GF-D8 (cell line): ENCODE results near the gene APBB2.

Experiments used
- DNase-seq: peaks from one replicate; lab custom pipeline; 2025; lab: John Stamatoyannopoulos, UW

APBB2 gene

DNA sequence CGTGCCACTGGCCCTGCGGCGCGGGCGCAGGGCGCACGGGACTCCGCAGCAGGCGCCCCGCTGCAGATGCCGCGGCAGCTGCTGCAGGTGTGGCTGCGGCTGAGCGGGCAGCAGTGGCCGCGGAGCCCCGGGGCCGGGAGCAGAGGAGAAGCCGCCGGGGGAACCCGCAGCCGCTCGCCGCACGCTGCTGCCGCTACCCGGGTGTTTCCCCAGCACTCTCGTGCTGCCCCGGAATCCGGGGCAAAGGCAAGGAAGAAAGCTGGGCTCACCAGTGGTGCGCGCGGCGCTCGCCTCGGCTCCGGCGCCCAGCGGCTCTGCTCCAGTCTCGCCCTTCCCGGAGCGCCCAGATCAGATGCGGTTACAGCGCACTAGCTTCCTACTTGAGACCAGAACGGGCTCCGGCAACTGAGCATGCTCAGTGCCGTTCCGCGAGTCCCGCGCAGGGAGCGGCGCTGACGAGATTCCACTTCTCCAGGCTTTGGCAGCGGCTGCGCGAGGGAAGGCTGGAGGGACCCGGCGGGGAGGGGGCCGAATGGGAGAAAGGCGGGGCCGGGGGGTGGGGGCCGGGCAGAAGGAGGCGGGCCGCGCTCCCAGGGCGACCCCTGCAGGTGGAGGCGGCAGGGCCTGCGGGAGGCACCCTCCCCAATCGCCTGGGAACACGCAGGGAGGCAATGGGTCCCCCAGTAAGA is at the start of gene APBB2:
Gene APBB2 (minus strand): TSS at position 407 of the 689 bp plus-strand sequence. CDS start 181,288 bp downstream, outside the sequence.
- no peak for DNase-seq

GRCh38 chr4:41262198-41262597 is 47.9 kb upstream of the APBB2 start:
- no peak for DNase-seq

GRCh38 chr4:41260116-41260733 is 45.9 kb upstream of the APBB2 start:
- no peak for DNase-seq

- no peak for DNase-seq
Measured at GRCh38 chr4:41258783-41259182, 44.4 kb upstream of the APBB2 start.

DNA sequence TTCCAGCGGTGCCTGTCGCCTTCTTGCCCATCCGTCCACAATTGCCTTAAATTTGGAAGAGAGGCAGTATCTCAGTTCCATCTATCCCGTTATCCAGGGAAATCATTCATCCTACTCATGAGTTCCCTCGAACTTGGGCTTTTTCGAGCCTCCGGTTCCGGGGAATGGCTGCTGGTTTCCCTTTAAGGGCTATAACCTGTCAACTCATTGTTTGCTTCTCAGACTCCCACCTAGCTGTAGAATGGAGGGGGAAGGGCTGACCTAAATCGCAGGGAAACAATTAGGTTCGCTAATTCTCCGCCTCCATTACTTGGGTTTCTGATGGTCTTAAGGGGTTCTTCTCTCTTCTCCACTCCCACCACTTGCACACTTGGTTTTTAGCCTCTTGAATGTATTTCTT is 43.6 kb upstream of the APBB2 start:
- no peak for DNase-seq

GRCh38 chr4:41257257-41257901 is 43.0 kb upstream of the APBB2 start:
- DNase-seq: no peak

DNA sequence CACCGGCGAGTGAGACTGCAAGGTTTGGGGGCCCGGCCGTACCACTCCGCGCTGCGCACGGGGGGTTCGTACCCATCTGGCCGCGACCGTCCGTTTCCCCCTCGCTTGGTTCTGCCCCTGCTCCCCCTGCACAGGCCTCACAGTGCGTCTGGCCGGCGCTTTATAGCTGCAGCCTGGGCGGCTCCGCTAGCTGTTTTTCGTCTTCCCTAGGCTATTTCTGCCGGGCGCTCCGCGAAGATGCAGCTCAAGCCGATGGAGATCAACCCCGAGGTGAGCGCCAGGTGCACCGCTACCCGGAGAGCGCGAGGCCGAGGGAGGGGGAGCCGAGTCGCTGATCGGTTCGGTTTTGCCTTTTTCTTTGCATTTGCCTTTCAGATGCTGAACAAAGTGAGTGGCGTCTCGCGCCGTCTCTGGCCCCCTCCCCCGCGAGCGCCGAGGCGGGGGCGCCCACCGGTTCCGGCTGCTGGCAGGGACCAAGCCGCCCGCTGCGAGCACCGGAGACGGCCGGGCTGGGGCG is 42.5 kb upstream of the APBB2 start, which contains the start of gene UCHL1:
Gene UCHL1 (plus strand): TSS at position 189 of the 517 bp plus-strand sequence. CDS start 49 bp downstream, at position 238.
- no peak for DNase-seq

- DNase-seq: no peak
Measured at GRCh38 chr4:41256131-41256739, 41.9 kb upstream of the APBB2 start.

DNA sequence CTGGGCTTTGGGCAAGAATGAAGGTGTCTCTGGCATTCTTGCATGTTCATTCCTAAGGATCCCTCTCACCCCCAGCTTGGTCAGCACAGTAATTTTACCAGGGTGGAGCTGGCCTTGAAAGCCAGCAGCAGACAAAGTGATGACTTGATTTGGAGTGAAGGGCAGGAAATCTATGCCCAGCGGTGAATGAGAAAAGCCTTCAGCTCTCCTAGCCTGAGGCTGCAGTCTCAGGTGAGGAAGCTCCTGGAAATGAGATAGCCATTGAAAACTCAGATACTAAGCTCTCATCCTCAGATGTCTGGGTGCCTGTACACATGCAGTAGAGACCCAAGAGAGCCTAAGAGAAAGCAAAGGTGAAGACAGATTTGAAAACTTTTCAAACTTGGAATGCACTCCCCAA is 31.6 kb upstream of the APBB2 start:
- no peak for DNase-seq

DNA sequence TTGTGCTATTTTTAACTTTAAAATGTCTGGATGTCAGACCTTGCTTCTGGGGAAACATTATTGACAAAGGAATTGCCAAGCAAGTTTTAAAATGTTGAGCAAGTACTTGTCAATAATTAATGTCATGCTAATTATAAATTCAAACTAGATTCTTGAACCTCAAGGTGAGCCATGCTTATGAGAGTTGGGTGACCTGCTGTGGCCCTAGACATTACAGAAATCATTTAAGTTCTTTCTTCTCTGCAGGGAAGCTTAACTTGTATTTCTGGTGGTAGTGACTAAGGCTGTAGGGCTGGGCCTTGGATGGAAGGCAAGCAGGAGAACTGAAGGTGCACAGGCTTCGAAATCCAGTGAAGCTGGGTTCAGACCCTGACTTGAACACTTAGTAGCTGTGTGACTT is 27.6 kb upstream of the APBB2 start:
- no peak for DNase-seq

GRCh38 chr4:41236508-41236907 is 22.2 kb upstream of the APBB2 start:
- no peak for DNase-seq

GRCh38 chr4:41236032-41236431 is 21.7 kb upstream of the APBB2 start:
- DNase-seq: no peak

DNA sequence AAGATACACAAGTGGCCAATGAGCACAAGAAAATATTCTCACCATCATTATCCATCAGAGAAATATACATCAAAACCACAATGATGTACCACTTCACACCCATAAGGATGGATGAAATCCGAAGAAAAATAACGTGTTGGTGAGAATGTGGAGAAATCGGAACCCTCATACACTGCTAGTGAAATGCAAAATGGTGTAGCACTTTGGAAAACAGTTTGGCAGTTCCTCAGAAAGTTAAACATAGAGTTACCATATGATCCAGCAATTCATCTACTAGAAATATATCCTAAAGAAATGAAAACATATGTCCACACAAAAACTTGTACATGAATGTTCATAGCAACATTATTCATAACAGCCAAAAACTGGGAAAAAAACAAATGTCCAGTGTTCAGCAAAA is 18.5 kb upstream of the APBB2 start:
- DNase-seq: no peak

DNA sequence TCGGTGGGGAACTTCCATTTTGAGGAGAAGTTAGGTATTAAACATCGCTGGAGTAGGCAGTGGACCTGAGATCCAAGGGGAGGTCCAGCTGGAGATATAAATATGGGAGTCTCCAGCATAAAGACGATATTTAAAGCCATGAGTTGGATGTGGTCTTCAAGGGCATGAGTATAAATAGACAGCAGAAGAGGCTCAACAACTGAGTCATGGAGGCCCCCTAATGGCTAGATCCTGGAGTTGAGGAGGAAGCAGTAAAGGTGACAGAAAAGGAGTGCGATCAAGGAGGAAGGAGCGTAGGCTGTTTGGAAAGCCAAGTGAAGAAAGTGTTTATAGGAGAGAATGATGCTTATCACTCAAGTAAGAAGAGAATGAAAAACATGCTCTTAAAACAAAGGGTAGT is 18.1 kb upstream of the APBB2 start:
- DNase-seq: no peak

GRCh38 chr4:41227902-41228301 is 13.6 kb upstream of the APBB2 start:
- no peak for DNase-seq

DNA sequence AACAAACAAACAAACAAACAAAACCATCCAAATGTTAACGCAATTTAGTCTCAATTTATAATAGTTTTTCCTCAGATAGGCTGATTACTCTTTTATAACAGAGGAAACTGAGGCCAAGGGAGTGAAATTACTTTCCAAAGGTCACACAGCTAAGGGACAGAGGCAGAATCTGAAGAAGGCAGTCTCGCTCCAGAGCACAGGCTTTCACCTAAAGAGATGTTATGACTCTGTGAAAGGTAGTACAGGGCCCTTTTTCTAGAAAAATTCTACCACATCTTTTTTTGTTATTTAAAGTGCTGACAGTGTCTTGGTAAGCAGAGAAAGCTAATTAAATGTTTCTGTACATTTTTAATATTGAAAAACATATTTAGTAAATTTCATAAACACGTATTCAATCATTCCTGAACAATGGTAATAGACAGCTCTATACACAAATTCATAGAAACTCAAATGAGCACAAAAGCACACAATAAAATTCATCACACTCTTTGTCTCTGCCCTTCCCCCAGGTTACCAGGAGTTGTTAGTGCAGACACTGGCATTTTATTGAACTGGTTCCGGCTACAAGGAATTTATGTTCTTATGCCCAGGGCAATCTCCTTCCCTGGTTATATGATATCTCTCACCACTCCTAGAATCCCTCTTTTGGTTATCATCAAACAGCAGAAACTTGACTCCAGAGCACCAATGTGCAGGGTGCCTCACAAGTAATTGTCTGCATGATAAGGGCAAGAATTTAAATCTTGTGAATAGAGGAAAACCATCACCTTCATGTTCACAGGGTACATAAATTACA is 7.7 kb upstream of the APBB2 start:
- DNase-seq: no peak

DNA sequence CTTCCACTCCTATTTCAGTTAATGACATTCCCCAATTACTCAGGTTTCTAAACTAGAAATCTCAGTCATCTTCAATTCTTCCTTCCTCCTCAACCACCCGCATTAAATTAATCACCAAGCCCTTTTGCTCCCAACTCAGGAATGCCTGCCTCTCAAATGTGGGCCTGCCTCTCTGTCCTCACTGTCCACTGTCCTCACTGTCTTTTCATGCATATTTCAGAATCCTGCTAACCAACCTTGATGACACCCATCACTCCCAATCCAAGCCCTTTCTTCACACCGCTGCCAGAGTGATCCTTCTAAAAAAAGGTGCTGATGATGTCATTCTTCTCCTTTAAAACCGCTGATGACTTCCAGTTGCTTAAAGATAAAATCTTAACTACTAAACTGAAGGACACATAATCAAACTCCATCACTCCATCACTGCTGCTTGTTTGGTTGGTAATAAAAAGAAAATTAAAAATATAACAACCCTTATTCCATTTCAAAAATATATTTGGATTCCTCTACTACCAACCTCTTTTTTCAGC is 5.1 kb upstream of the APBB2 start:
- DNase-seq: no peak

- DNase-seq: no peak
Measured at GRCh38 chr4:41218703-41219102, 4.4 kb upstream of the APBB2 start.

DNA sequence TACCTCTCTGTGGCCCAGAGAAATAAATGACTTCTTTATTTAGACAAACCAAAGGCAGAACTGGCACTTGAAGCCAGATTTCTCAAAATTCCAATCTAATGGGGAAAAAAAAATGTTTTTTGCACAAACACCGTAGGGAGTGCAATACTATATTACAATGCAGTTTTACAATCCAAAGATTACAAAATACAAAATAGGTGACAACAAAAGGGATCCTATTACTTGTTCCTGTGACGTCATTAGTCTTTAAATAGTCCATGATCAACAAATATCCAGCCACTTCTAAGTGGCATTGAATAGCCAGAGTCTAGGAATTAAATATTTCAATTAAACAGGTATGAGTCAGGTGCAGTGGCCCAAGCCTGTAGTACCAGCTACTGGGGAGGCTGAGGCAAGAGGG is 3.0 kb upstream of the APBB2 start:
- no peak for DNase-seq

- DNase-seq: no peak
Measured at GRCh38 chr4:41217020-41217333, 2.6 kb upstream of the APBB2 start.

- DNase-seq: no peak
Measured at GRCh38 chr4:41216294-41217019, 2.1 kb upstream of the APBB2 start.
